GM12878 (cell line): Measurements from ENCODE around the gene CUL9. TPM values are rescaled to one million over a fixed set of nuclear protein-coding genes. Genes with fewer than 3 reads are reported as not detected.

Experiments
- ATAC-seq: fragments of 200-7000 bp; cut with Tn5 transposase; 3 replicates; pipeline ENCODE4 v1.9.1; 2020; ENCODE audit warnings: mild to moderate bottlenecking, moderate library complexity
- BruUV-seq: library from RNA; stranded (reverse); fragments of 400-500 nt; replicated peaks from 2 replicates; lab custom pipeline; 2021; lab: Mats Ljungman, UMichigan
- CTCF ChIA-PET: fragments of 300-600 bp; sonication (Branson Sonifier 250); formaldehyde crosslinking; extraction: SDS; loops from one replicate; lab custom pipeline; 2021; ENCODE audit warnings: inconsistent platforms; lab: Yijun Ruan, JAX
- POLR2A ChIA-PET: fragments of 350-600 bp; formaldehyde crosslinking; extraction: SDS; loops from one replicate; lab custom pipeline; 2021; ENCODE audit warnings: inconsistent platforms; lab: Charles Lee
- RAD21 ChIA-PET: fragments of 300-600 bp; sonication (Branson Sonifier 250); formaldehyde crosslinking; loops from one replicate; lab custom pipeline; 2023; ENCODE audit warnings: antibody characterized with exemption; ENCODE audit not compliant: unreplicated experiment; lab: Charles Lee
- SMC1A ChIA-PET: fragments of 300-600 bp; sonication (Branson Sonifier 250); formaldehyde crosslinking; loops from one replicate; lab custom pipeline; 2023; ENCODE audit not compliant: unreplicated experiment, uncharacterized antibody; lab: Charles Lee
- DNase-seq: peaks from one replicate; pipeline ENCODE4 v3.0.0-alpha.2; 2011; ENCODE audit warnings: low read depth, low spot score
- FAIRE-seq: peaks from 3 replicates; lab custom pipeline; 2011; peaks lifted over from hg19 to GRCh38; lab: Jason Lieb, UNC
- H2AFZ ChIP-seq: 2 replicates; pipeline ENCODE4 v1.6.0; 2011; ENCODE audit warnings: low read depth, low read length, control low read depth; ENCODE audit not compliant: control insufficient read depth
- H3K27ac ChIP-seq: 2 replicates; pipeline ENCODE4 v1.5.1; 2011; ENCODE audit warnings: control low read depth; ENCODE audit not compliant: control insufficient read depth, insufficient read depth
- H3K27me3 ChIP-seq, 2 experiments: replicated peaks in 1 of 2; 2 replicates each; pipeline versions ENCODE4 v1.6.0 to v1.6.1; 2011; ENCODE audit warnings: low read length in 1 of 2; ENCODE audit not compliant: control insufficient read depth in 2 of 2, insufficient read depth in 2 of 2
- H3K36me3 ChIP-seq, 2 experiments: 2 replicates each; pipeline ENCODE4 v1.5.1; 2011; ENCODE audit warnings: low read length in 1 of 2; ENCODE audit not compliant: control insufficient read depth in 2 of 2, insufficient read depth in 2 of 2
- H3K4me1 ChIP-seq: 2 replicates; pipeline ENCODE4 v1.6.1; 2011; ENCODE audit warnings: mild to moderate bottlenecking, low read length, moderate library complexity, mixed read lengths; ENCODE audit not compliant: control insufficient read depth, insufficient read depth
- H3K4me2 ChIP-seq: 2 replicates; pipeline ENCODE4 v1.6.0; 2011; ENCODE audit warnings: control low read depth; ENCODE audit not compliant: control insufficient read depth, insufficient read depth
- H3K4me3 ChIP-seq: fragments of 200-600 bp; sonication (generic); 2 replicates; pipeline ENCODE4 v1.5.1; 2016
- H3K79me2 ChIP-seq: 2 replicates; pipeline ENCODE4 v1.6.0; 2011; ENCODE audit warnings: low read length; ENCODE audit not compliant: control insufficient read depth, insufficient read depth
- H3K9ac ChIP-seq: 2 replicates; pipeline ENCODE4 v1.8.0; 2011; ENCODE audit warnings: low read length, control low read depth, mixed read lengths; ENCODE audit not compliant: control insufficient read depth, insufficient read depth
- H3K9me3 ChIP-seq: replicated peaks from 3 replicates; pipeline ENCODE4 v1.5.1; 2011; ENCODE audit warnings: mild to moderate bottlenecking, low read length; ENCODE audit not compliant: control insufficient read depth, insufficient read depth
- H4K20me1 ChIP-seq: 2 replicates; pipeline ENCODE4 v1.6.0; 2011; ENCODE audit not compliant: control insufficient read depth, insufficient read depth
- ATF7 ChIP-seq: fragments of 450-650 bp; IDR thresholded peaks from 2 replicates; pipeline ENCODE4 v1.6.1; 2016; ENCODE audit warnings: low read depth, mild to moderate bottlenecking
- CHD2 ChIP-seq: IDR thresholded peaks from 2 replicates; pipeline ENCODE4 v1.6.1; 2011; ENCODE audit warnings: low read depth, low read length, improper control_type of control experiment, borderline replicate concordance
- CTCF ChIP-seq, 3 experiments: IDR thresholded peaks in 2 of 3; conservative IDR thresholded peaks in 1 of 3; 2 replicates each; pipeline ENCODE4 v1.5.1; 2011; ENCODE audit warnings: low read depth in 3 of 3, low read length in 3 of 3, mild to moderate bottlenecking in 3 of 3, control low read depth in 2 of 3, moderate library complexity in 2 of 3, inconsistent platforms in 1 of 3, mixed read lengths in 1 of 3; ENCODE audit not compliant: control insufficient read depth in 2 of 3, insufficient read depth in 1 of 3; ENCODE audit errors: extremely low read depth in 1 of 3
- FOXK2 ChIP-seq: fragments of 450-650 bp; IDR thresholded peaks from 2 replicates; pipeline ENCODE4 v1.6.1; 2017; ENCODE audit warnings: mild to moderate bottlenecking, moderate library complexity
- GATAD2B ChIP-seq: fragments of 450-650 bp; conservative IDR thresholded peaks from 2 replicates; pipeline ENCODE4 v1.6.1; 2017; ENCODE audit warnings: low read depth, mild to moderate bottlenecking, moderate library complexity
- JUNB ChIP-seq: IDR thresholded peaks from 2 replicates; pipeline ENCODE4 v1.6.1; 2016; ENCODE audit warnings: antibody characterized with exemption, mild to moderate bottlenecking
- MXI1 ChIP-seq: fragments of 150-350 bp; IDR thresholded peaks from 2 replicates; pipeline ENCODE4 v1.6.1; 2011; ENCODE audit warnings: low read depth, mild to moderate bottlenecking, inconsistent platforms, low read length, improper control_type of control experiment
- NKRF ChIP-seq: fragments of 450-650 bp; conservative IDR thresholded peaks from 2 replicates; pipeline ENCODE4 v1.6.1; 2017; ENCODE audit warnings: mild to moderate bottlenecking, moderate library complexity
- NR2C1 ChIP-seq: fragments of 450-650 bp; IDR thresholded peaks from 2 replicates; pipeline ENCODE4 v1.6.1; 2017; ENCODE audit warnings: antibody characterized with exemption, mild to moderate bottlenecking, moderate library complexity
- NRF1 ChIP-seq: conservative IDR thresholded peaks from 2 replicates; pipeline ENCODE4 v1.6.1; 2011; ENCODE audit warnings: mild to moderate bottlenecking, low read depth, low read length, improper control_type of control experiment
- SIN3A ChIP-seq: IDR thresholded peaks from 2 replicates; pipeline ENCODE4 v1.6.1; 2012; ENCODE audit warnings: low read depth, low read length, improper control_type of control experiment
- SREBF1 ChIP-seq: IDR thresholded peaks from 2 replicates; pipeline ENCODE4 v1.6.1; 2012; ENCODE audit warnings: mild to moderate bottlenecking, low read length
- ZSCAN29 ChIP-seq: fragments of 450-650 bp; IDR thresholded peaks from 2 replicates; pipeline ENCODE4 v1.6.1; 2017; ENCODE audit warnings: mild to moderate bottlenecking, moderate library complexity
- WGBS: methylation state at CpG from one replicate; pipeline ENCODE4 v1.1.6; 2016; ENCODE audit warnings: low lambda C conversion rate; ENCODE audit not compliant: insufficient replicate concordance, insufficient coverage; ENCODE audit errors: missing lambda C conversion rate; 5-methylcytosine and 5-hydroxymethylcytosine counted together
- in situ Hi-C: fragments of 300-500 bp; cut with MboI; formaldehyde crosslinking; loops from 9 replicates; pipeline ENCODE4 v1.14.3; 2018; ENCODE audit warnings: mixed read lengths
- intact Hi-C: fragments of 100-400 bp; cut with micrococcal nuclease; formaldehyde crosslinking; loops from one replicate; pipeline ENCODE4 v1.14.2; 2022; ENCODE audit not compliant: unreplicated experiment
- polyA plus RNA-seq, 11 experiments: library from polyadenylated mRNA; depleted of rRNA in 4 of 11; unstranded in 6 of 11; stranded (reverse) in 5 of 11; fragments of >200 nt; fragmentation: Nextera tagmentation in 4 of 11; fragmentation: Illumina TruSeq in 1 of 11; extraction: Ambion mirVana in 4 of 11; extraction: Trizol in 1 of 11; gene quantifications; 1 replicate in 1 of 11; 2 replicates in 10 of 11; pipeline versions ENCODE4 v1.2.1 to v1.2.3, GENCODE V29; 2011 to 2016; ENCODE audit warnings: inconsistent platforms in 2 of 11, missing spikeins in 2 of 11, low read depth in 1 of 11
- total RNA-seq, 4 experiments: library from RNA; depleted of rRNA in 3 of 4; stranded (reverse); fragments of >200 nt in 3 of 4; fragmentation: Illumina TruSeq in 1 of 4; extraction: Trizol in 1 of 4; gene quantifications; 2 replicates each; pipeline versions ENCODE4 v1.2.1 to v1.2.3, GENCODE V29; 2013 to 2021

The CUL9 gene
- total and polyA plus RNA-seq, 10 of the 15 experiments (the other 5 are each of a cell fraction or from before 2014, with no cell fraction given), result 1.2 to 48.3 (median 17.2) TPM

GRCh38 chr6:43258180-43258579 lies 76.2 kb downstream of the CUL9 start:
- Histone ChIP-seq H3K4me1 (peaks cover 5% of the 10 kb centered on the region), H3K27ac (no peak overlapping the region), H2AFZ (no peak overlapping the region), H3K36me3 (no peaks in the 10 kb centered on the region), H3K9me3 (no peaks in the 10 kb centered on the region), H4K20me1 (no peaks in the 10 kb centered on the region), H3K79me2 (no peaks in the 10 kb centered on the region), H3K27me3 (no peaks in the 10 kb centered on the region; a peak in 1 of 4 replicates), H3K4me2 (no peak overlapping the region), H3K9ac (no peak overlapping the region), H3K4me3 (no peak overlapping the region)
- FAIRE-seq (no peak), DNase-seq (no peak), ATAC-seq (no peak)
- RAD21 ChIA-PET, result interaction anchor here (0.6 to 2.9 kb wide), 2 partner anchors 11 to 141 kb away, joined by 3 to 8 read pairs; no protein-coding TSS in a partner anchor
- WGBS, result 20% methylated on average over 4 of the region's 4 CpGs
- POLR2A ChIA-PET, result no interaction called here
- SMC1A ChIA-PET, result interaction anchor here (1.5 to 1.6 kb wide), 2 partner anchors 75 to 81 kb away, joined by 3 to 5 read pairs; no protein-coding TSS in a partner anchor
- CTCF ChIA-PET, result interaction anchor here (0.6 kb wide), 1 partner anchor 91 kb away, joined by 3 read pairs; no protein-coding TSS in a partner anchor
- in situ Hi-C loops, result loop anchor here (5.0 kb wide), 1 partner anchor 249 kb away; no protein-coding TSS in a partner anchor
- no peak for TF ChIP-seq SREBF1
- no peak for TF ChIP-seq NR2C1
- TF ChIP-seq ATF7, result no peak
- no peak for TF ChIP-seq NRF1
- TF ChIP-seq ZSCAN29, result no peak
- no peak for TF ChIP-seq CHD2
- no peak for TF ChIP-seq CTCF (IDR thresholded peaks at IDR 0.05 in 2 of 3, conservative IDR thresholded peaks at IDR 0.05 in 1 of 3; ENCODE audit: control insufficient read depth in 2 of 3, extremely low read depth in 1 of 3, insufficient read depth in 1 of 3, low read depth in 3 of 3, low read length in 3 of 3)
- no peak for TF ChIP-seq GATAD2B
- TF ChIP-seq SIN3A, result no peak
- no peak for TF ChIP-seq MXI1
- no peak for TF ChIP-seq FOXK2
- TF ChIP-seq NKRF, result no peak
- no peak for TF ChIP-seq JUNB
- intact Hi-C loops, result no loop called here
- BruUV-seq, result no TSS peak
